ENCODE data around the gene SMARCAL1. TPM values are rescaled to one million over a fixed set of nuclear protein-coding genes. Genes with fewer than 3 reads are reported as not detected.

SMARCAL1 gene
- total and polyA plus RNA-seq, 4 donors: 9.4 to 29.8 (median 12.4) TPM

Other genes with a start within 250 kb of the SMARCAL1 start
- under 1 TPM in 1 of 2 donors, not detected in 1; 0.13 TPM for gene MARCHF4, start 40.0 kb upstream of the SMARCAL1 start, total RNA-seq
- gene MARCHF4, start 40.0 kb upstream of the SMARCAL1 start, polyA plus RNA-seq: not detected
- 1,000 to 10,000 TPM; 1,684 to 1,766 TPM for gene RPL37A, start 86.4 kb downstream of the SMARCAL1 start, total RNA-seq
- gene RPL37A, start 86.4 kb downstream of the SMARCAL1 start, polyA plus RNA-seq: 1,000 to 10,000 TPM; 4,723 to 6,118 TPM
- 100 to 1,000 TPM; 657 to 663 TPM for gene IGFBP2, start 220.9 kb downstream of the SMARCAL1 start, total RNA-seq
- 1,000 to 10,000 TPM in 1 of 2 donors, 100 to 1,000 TPM in 1; 869 to 1,436 TPM for gene IGFBP2, start 220.9 kb downstream of the SMARCAL1 start, polyA plus RNA-seq

All from aorta (tissue), 4 donors.